NCI-H2227 (cell line): ENCODE measurements around the gene COL17A1.

Experiments
- DNase-seq: peaks from one replicate; lab custom pipeline; 2025; ENCODE audit not compliant: unreplicated experiment; lab: John Stamatoyannopoulos, UW

Gene COL17A1

GRCh38 chr10:104098358-104098925, 12.8 kb upstream of the COL17A1 start:
- no peak for DNase-seq

- no peak for DNase-seq
Observed at GRCh38 chr10:104096692-104097091, 11.0 kb upstream of the COL17A1 start.

- DNase-seq: no peak
Observed at GRCh38 chr10:104092749-104093148, 7.1 kb upstream of the COL17A1 start.

GRCh38 chr10:104090611-104091010, 4.9 kb upstream of the COL17A1 start:
- DNase-seq: no peak

DNA sequence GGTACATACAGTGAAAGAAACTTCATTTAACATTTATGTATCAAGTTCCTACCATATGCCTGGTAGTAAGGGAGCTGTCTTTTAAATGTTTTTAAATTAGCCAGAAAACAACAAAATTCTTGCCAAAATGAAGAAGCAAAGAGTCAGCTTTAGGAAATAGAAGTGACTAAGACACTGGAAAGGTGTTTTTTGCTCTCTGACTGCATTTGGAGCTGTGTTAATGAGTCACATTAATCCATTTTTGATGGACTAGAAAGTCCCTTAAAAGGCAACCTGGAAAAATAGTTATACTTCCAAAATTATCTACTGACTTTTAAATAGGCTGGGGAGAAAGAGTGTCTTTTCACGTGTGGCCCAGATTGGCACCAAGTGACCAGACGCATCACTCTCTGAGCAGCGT, 3.9 kb upstream of the COL17A1 start:
- no peak for DNase-seq

DNA sequence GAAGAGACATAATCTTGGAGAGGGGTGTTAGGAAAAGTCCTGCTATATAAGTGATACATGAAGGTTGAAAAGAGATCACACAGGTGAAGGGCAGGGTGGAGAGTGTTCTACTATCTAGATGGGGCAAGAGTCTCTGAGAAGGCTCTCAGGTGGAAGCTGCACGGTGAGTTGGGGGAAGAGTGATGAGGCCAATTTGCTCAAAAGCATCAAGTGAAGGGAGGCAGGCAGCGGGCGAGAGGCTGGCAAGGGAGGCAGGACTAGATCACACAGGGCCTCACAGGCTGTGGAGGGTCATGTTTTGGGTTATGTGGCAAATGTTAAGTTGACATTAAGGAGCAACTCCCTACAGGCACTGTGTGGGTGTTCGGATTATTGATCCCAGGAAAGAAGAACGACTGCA, 2.6 kb upstream of the COL17A1 start:
- no peak for DNase-seq

DNA sequence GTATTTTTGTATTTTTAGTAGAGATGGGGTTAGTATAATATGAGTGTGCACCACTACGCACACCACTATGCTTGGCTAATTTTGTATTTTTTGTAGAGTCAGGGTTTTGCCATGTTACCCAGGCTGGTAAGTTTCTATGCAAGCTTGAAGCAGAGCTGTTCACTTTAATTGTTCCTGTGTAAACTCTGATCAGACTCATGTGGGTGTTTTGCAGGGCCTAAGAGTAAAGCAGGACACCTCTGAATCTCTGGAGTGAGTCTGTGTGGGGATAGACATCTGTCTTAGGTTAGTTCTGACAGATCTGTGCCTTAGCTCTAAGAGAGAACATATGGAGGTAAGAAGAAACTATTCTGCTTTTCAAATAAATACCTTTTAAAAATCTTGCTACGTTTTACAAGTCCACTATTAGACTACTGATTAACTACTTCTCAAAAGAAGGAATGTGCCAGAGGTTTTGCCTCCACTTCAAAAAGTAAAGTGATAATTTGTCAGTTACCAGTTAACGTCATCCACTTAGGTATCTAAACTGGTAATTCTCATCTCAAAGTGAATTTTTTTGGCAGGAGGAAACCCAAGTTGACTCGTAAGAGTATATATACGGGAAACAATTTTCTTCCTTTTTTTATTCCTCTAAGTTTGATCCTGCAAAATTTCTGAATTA, 1.1 kb downstream of the COL17A1 start:
- no peak for DNase-seq

DNA sequence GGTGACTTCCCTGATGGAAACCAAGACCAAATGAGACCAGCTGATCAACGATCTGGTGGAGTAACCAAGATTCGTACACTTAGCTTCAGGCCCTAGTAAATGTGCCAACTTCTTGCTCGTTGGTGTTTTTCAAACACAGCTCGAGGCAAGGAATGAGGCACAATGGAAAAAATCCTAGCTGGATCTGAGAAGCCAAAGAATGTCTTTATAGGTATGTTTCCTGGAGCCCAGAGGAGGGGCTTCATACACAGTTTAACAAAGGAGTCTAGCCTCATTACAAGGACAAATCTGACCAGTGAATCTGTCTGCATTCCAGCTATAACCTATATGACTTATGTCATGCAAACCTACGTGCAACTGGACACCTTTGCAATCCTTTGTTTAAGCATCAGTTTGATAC, 3.7 kb downstream of the COL17A1 start:
- DNase-seq: no peak

- DNase-seq: peak; percentile 4
Observed at GRCh38 chr10:104080762-104081161, 4.9 kb downstream of the COL17A1 start.

GRCh38 chr10:104077663-104078151, 8.0 kb downstream of the COL17A1 start:
- DNase-seq: no peak

DNA sequence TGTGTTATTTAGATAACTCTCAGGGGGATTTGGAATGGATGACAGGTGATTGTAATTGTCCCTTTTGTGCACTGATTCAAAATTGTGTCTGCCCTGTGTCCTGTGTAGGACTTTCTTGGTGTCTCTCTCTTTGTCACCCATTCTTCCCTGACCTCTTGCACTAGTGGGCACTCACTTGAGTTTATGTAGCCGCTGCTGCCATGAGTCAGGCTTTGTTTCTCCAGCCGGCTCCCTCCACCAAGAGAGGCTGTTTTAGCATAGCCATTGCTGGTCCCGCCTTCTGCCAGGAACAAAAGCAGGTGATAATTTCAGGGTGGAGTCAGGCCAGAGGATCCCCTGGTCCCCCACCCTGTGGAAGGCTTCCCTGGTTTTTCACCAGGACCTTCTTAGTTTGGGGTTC, 8.4 kb downstream of the COL17A1 start:
- DNase-seq: peak; percentile 31

GRCh38 chr10:104076743-104077160, 8.9 kb downstream of the COL17A1 start:
- DNase-seq: peak; percentile 56

GRCh38 chr10:104074505-104074904, 11.2 kb downstream of the COL17A1 start:
- no peak for DNase-seq

DNA sequence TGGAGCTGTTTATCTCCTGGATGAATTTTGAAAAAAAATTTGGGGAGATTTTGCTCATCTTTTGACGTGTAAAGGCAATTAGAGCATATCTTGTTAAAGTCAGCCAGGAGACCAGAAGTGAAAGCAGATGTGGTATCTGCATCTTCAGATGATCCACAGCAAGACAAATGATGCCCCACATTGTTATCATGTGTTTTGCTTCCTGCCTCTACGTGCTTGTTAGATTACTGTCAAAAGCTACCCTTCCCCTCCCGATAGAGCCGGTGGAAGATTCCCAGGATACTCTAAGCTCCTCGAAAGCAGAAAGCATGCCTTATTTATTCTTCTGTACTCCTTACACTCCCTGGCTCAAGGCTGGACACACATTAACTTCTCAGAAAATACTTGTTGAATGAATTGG, 12.9 kb downstream of the COL17A1 start:
- DNase-seq: no peak

DNA sequence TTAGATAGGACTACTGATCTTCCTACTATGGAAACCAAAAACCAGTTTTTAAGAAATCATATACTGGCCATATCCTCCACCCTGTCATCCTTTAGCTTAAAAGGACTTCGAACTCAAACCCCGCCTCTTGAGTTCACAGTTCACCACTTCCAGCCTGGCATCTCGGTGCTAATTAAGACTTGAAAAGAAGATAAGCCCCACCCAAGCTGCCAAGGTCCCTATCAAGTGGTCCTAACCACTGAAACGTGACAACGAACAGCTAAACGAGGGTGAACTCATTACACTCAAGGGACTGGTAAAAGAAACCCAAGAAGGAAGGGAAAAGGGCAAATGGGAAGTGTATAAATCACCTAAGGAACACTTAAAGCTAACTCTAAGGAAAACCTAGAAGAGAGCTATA, 16.1 kb downstream of the COL17A1 start:
- DNase-seq: no peak

- peak; percentile 22 for DNase-seq
Observed at GRCh38 chr10:104067525-104067924, 18.2 kb downstream of the COL17A1 start.

GRCh38 chr10:104066945-104067344, 18.7 kb downstream of the COL17A1 start:
- DNase-seq: no peak

- DNase-seq: no peak
Observed at GRCh38 chr10:104065748-104066147, 19.9 kb downstream of the COL17A1 start.

- no peak for DNase-seq
Observed at GRCh38 chr10:104061196-104061595, 24.5 kb downstream of the COL17A1 start.

DNA sequence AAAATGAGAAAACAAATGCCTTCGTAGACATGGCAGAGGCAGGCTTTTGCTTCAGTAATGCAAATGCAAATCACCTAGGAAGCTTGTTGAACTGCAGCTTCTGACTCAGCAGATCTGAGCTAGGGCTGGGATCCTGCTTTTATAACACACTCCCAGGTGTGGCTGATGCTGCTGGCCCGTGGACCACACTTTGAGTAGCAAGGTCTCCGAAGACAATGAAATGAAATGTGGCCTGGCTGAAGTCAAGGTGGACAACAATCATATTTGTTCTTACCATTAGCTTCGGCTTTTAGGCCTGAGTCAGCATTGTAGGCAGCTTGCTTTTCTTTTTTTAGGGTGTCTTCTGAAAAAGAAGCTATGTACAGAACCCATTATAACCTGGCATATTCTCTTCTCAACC, 26.3 kb downstream of the COL17A1 start:
- no peak for DNase-seq

GRCh38 chr10:104057717-104058116, 28.0 kb downstream of the COL17A1 start:
- no peak for DNase-seq

- no peak for DNase-seq
Observed at GRCh38 chr10:104056619-104057273, 28.9 kb downstream of the COL17A1 start.
